Neural progenitor cell (in vitro differentiated cells): Measurements from ENCODE around the gene SYNE3. TPM values are rescaled to one million over a fixed set of nuclear protein-coding genes. Genes with fewer than 3 reads are reported as not detected.

ENCODE experiments used
- DNase-seq: peaks from one replicate; pipeline ENCODE4 v3.0.0-alpha.2; 2016; ENCODE audit warnings: low spot score
- H2AFZ ChIP-seq: fragments of 200-600 bp; sonication (generic); replicated peaks from 2 replicates; pipeline ENCODE4 v1.6.1; 2016; ENCODE audit warnings: antibody characterized with exemption
- H3F3A ChIP-seq: fragments of 200-600 bp; sonication (generic); 2 replicates; pipeline ENCODE4 v1.6.1; 2016; ENCODE audit warnings: antibody characterized with exemption, low read depth
- H3K27ac ChIP-seq: fragments of 200-600 bp; sonication (generic); 2 replicates; pipeline ENCODE4 v1.5.1; 2016; ENCODE audit warnings: mild to moderate bottlenecking
- H3K27me3 ChIP-seq: fragments of 200-600 bp; sonication (generic); 2 replicates; pipeline ENCODE4 v1.6.1; 2016; ENCODE audit warnings: mild to moderate bottlenecking, moderate library complexity
- H3K36me3 ChIP-seq: fragments of 200-600 bp; sonication (generic); 2 replicates; pipeline ENCODE4 v1.5.1; 2016
- H3K4me1 ChIP-seq: fragments of 200-600 bp; sonication (generic); 2 replicates; pipeline ENCODE4 v1.6.1; 2016; ENCODE audit warnings: mixed run types
- H3K4me2 ChIP-seq: fragments of 200-600 bp; sonication (generic); 2 replicates; pipeline ENCODE4 v1.6.1; 2016
- H3K4me3 ChIP-seq: fragments of 200-600 bp; sonication (generic); 2 replicates; pipeline ENCODE4 v1.5.1; 2016
- H3K79me2 ChIP-seq: fragments of 200-600 bp; sonication (generic); 2 replicates; pipeline ENCODE4 v1.6.1; 2016; ENCODE audit warnings: low read depth
- H3K9ac ChIP-seq: fragments of 200-600 bp; sonication (generic); 2 replicates; pipeline ENCODE4 v1.6.1; 2016
- H3K9me3 ChIP-seq: fragments of 200-600 bp; sonication (generic); 2 replicates; pipeline ENCODE4 v1.5.1; 2016; ENCODE audit warnings: low read depth
- H4K20me1 ChIP-seq: fragments of 200-600 bp; sonication (generic); 2 replicates; pipeline ENCODE4 v1.6.1; 2016; ENCODE audit warnings: low read depth
- H3K27ac Mint-ChIP-seq: 3 replicates; pipeline ENCODE4 v1.8.0; 2021; ENCODE audit warnings: mixed read lengths
- H3K27me3 Mint-ChIP-seq: 2 replicates; pipeline ENCODE4 v1.8.0; 2022; ENCODE audit warnings: low read depth, mild to moderate bottlenecking, inconsistent platforms, moderate library complexity, mixed read lengths; ENCODE audit not compliant: insufficient read depth
- H3K36me3 Mint-ChIP-seq: 3 replicates; pipeline ENCODE4 v1.8.0; 2021; ENCODE audit warnings: mixed read lengths
- H3K4me1 Mint-ChIP-seq: 3 replicates; pipeline ENCODE4 v1.8.0; 2021; ENCODE audit warnings: mixed read lengths
- H3K4me3 Mint-ChIP-seq: 3 replicates; pipeline ENCODE4 v1.8.0; 2021; ENCODE audit warnings: mild to moderate bottlenecking, moderate library complexity, mixed read lengths
- H3K9me3 Mint-ChIP-seq: 3 replicates; pipeline ENCODE4 v1.8.0; 2020; ENCODE audit warnings: mixed read lengths
- EZH2 ChIP-seq: fragments of 200-600 bp; sonication (generic); IDR thresholded peaks from 2 replicates; pipeline ENCODE4 v1.6.1; 2017; ENCODE audit warnings: antibody characterized with exemption, mild to moderate bottlenecking, moderate library complexity
- EZH2phosphoT487 ChIP-seq: fragments of 200-600 bp; sonication (generic); IDR thresholded peaks from 2 replicates; pipeline ENCODE4 v1.6.1; 2017; ENCODE audit warnings: antibody characterized with exemption
- total RNA-seq: library from RNA; depleted of rRNA; stranded (reverse); fragments of >200 nt; gene quantifications from 2 replicates; pipeline ENCODE4 v1.2.3, GENCODE V29; 2015; ENCODE audit warnings: low replicate concordance
- TF ChIP-seq, protein P1 (sequence below): fragments of 200-600 bp; sonication (generic); IDR thresholded peaks from 2 replicates; pipeline ENCODE4 v1.5.1; 2017; ENCODE audit warnings: antibody characterized with exemption, mild to moderate bottlenecking

Gene SYNE3
- total RNA-seq, 1 donor from 2014 or later, result 0.06 TPM

DNA sequence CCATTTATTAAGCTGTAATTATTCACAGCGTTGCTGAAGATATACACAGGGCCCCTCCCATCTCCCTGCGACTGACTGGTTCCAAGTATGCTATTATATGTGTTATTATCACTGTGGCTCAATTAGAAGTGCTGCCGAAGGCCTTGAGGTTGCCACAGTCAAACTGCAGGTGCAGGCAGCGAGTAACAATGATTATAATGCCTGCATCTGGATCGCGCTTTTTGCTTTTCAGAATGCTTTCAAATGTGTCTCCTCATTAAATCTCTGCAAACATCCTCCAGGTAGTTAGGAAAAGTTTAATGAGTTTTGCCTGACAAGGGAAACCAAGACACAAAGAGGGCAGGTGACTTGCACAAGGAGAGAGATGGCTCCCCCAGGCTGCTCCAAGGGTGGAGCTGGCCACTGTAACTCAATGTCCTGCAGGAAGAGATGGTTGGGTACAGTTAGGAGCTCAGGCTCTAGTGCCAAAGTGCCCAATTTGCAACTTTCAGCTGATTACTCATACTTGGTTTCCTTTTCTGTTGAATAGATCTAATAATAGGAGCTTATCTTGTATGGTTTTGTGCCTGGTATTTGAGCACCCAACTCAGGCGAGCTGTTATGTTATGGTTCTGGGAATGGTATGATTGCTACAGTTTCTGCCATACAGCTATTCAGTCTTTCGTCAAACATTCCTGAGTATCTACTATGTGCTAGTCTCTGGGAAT, 1.7 kb upstream of the SYNE3 start:
- Histone ChIP-seq H3K79me2 (no peaks in the 10 kb centered on the region), H3K27ac (no peak overlapping the region), H3K27me3 (peaks cover 70% of the 10 kb centered on the region), H2AFZ (no peak overlapping the region), H3K9ac (no peak overlapping the region), H3K9me3 (no peaks in the 10 kb centered on the region), H3K36me3 (no peaks in the 10 kb centered on the region), H3K4me1 (peaks cover 21% of the 10 kb centered on the region), H3K4me3 (no peak overlapping the region), H4K20me1 (peaks cover 12% of the 10 kb centered on the region), H3K4me2 (no peak overlapping the region), H3F3A (peaks cover 21% of the 10 kb centered on the region)
- Mint-ChIP-seq H3K27ac (no peak overlapping the region), H3K27me3 (peaks cover 16% of the 10 kb centered on the region), H3K4me3 (no peak overlapping the region), H3K9me3 (no peaks in the 10 kb centered on the region), H3K4me1 (peaks cover 17% of the 10 kb centered on the region), H3K36me3 (no peaks in the 10 kb centered on the region)
- TF ChIP-seq EZH2, result no peak
- TF ChIP-seq, protein P1, sequence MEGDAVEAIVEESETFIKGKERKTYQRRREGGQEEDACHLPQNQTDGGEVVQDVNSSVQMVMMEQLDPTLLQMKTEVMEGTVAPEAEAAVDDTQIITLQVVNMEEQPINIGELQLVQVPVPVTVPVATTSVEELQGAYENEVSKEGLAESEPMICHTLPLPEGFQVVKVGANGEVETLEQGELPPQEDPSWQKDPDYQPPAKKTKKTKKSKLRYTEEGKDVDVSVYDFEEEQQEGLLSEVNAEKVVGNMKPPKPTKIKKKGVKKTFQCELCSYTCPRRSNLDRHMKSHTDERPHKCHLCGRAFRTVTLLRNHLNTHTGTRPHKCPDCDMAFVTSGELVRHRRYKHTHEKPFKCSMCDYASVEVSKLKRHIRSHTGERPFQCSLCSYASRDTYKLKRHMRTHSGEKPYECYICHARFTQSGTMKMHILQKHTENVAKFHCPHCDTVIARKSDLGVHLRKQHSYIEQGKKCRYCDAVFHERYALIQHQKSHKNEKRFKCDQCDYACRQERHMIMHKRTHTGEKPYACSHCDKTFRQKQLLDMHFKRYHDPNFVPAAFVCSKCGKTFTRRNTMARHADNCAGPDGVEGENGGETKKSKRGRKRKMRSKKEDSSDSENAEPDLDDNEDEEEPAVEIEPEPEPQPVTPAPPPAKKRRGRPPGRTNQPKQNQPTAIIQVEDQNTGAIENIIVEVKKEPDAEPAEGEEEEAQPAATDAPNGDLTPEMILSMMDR, result no peak
- TF ChIP-seq EZH2phosphoT487, result no peak
- DNase-seq, result no peak

DNA sequence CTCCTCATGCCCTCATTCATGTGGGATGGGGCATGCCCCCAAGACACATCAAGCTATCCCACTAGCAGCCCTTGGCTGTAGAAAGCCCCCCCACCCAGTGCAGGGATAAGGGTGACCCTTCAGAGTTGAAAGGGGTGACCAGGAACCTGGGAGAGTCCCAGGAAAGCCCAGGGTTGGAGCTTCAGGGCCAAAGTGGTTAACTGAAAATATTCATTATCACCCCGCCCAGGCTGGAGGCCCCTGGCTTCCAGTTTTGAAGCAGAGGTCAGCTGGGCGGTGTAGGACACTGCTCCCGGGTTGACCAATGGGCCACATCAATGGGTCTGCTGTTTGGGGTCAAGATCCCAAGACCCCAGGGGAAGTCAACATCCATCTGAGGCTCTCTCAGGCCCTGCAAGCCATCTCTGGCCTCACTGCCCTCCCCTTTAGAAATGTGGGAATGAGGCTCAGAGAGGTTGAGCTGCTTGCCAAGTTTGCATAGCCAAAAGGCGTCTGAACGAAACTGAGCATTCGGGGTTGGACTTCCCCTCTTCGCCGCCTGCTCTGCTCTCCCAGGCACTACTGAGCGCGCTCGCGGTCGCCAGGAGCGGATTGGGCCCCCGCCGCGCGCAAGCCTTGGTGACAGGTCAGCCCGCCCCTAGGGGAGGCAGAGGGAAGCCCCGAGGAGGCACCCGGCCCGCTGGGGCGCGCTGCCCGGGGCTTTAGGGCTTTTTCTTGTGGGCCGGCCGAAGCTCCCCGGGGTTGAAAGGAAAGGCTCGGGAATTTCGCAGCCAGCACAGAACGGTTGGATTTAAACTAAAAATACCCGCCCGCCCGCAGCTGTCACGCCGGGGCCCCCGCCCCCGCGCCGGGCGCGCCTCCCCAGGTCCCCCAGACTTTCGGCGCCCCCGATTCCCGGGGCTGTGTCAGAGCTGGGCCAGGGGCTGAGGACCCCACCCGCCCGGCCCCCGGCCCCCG, 576 bp downstream of the SYNE3 start:
- TF ChIP-seq, protein P1, result peak; percentile 53
- no peak for TF ChIP-seq EZH2phosphoT487
- TF ChIP-seq EZH2, result peak; percentile 53
- peaks cover 21% of the 10 kb centered on the region for H3F3A ChIP-seq
- DNase-seq, result peak; percentile 82
- no peaks in the 10 kb centered on the region for H3K9me3 ChIP-seq
- no peaks in the 10 kb centered on the region for H3K79me2 ChIP-seq
- no peaks in the 10 kb centered on the region for H3K36me3 ChIP-seq
- no peak overlapping the region for H3K27ac ChIP-seq
- H3K9ac ChIP-seq, result no peak overlapping the region
- H3K4me3 Mint-ChIP-seq, result peak overlapping the region; percentile 82
- H3K4me1 ChIP-seq, result peaks cover 21% of the 10 kb centered on the region
- H3K27me3 Mint-ChIP-seq, result peaks cover 18% of the 10 kb centered on the region
- H2AFZ ChIP-seq, result peak overlapping the region; percentile 55
- H3K4me2 ChIP-seq, result peak overlapping the region; percentile 100
- peaks cover 17% of the 10 kb centered on the region for H3K4me1 Mint-ChIP-seq
- no peaks in the 10 kb centered on the region for H3K9me3 Mint-ChIP-seq
- H3K27me3 ChIP-seq, result peaks cover 70% of the 10 kb centered on the region
- H3K36me3 Mint-ChIP-seq, result no peaks in the 10 kb centered on the region
- peak overlapping the region; percentile 59 for H3K4me3 ChIP-seq
- no peak overlapping the region for H3K27ac Mint-ChIP-seq
- peaks cover 12% of the 10 kb centered on the region for H4K20me1 ChIP-seq

DNA sequence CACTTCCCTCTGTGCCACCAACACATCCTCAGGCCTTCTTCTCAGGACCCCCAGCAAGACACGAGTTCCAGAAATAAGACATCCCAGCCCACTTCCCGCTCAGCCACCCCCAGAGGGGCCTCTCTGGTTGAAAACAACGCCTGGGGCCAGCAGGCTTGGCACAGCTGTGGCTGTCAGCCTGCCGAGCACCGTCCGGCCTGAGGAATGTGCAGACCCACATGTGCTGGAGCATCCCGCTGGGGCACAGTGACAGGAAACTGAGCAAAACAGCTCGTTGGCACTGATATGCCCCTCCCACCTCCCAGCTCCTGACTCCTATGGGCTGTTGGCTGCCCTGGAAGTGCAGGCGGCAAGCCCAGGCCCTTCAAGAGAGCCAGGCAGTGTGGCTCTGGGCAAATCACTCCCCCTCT, 1.4 kb downstream of the SYNE3 start:
- Mint-ChIP-seq H3K27me3 (peaks cover 19% of the 10 kb centered on the region), H3K4me1 (peaks cover 17% of the 10 kb centered on the region)
- peak; percentile 58 for DNase-seq

More for the DNA sequence above, 1.4 kb downstream of the SYNE3 start:
- Mint-ChIP-seq H3K36me3 (no peaks in the 10 kb centered on the region), H3K4me3 (peak overlapping the region; percentile 63), H3K27ac (no peak overlapping the region), H3K9me3 (no peaks in the 10 kb centered on the region)
- Histone ChIP-seq H2AFZ (no peak overlapping the region), H3K4me3 (no peak overlapping the region), H3K27me3 (peaks cover 65% of the 10 kb centered on the region), H4K20me1 (peaks cover 12% of the 10 kb centered on the region), H3K79me2 (no peaks in the 10 kb centered on the region), H3K9me3 (no peaks in the 10 kb centered on the region), H3K4me1 (peaks cover 21% of the 10 kb centered on the region), H3K9ac (no peak overlapping the region), H3K36me3 (no peaks in the 10 kb centered on the region), H3K27ac (no peak overlapping the region), H3K4me2 (peak overlapping the region; percentile 100), H3F3A (peaks cover 21% of the 10 kb centered on the region)
- TF ChIP-seq EZH2phosphoT487, result no peak
- TF ChIP-seq, protein P1, result no peak
- no peak for TF ChIP-seq EZH2
